Measurements from ENCODE around the gene SLC7A1. TPM values are rescaled to one million over a fixed set of nuclear protein-coding genes. Genes with fewer than 3 reads are reported as not detected.

SLC7A1 gene
- total RNA-seq, 1 experiment from 2014 or later, result 84.5 TPM

DNA sequence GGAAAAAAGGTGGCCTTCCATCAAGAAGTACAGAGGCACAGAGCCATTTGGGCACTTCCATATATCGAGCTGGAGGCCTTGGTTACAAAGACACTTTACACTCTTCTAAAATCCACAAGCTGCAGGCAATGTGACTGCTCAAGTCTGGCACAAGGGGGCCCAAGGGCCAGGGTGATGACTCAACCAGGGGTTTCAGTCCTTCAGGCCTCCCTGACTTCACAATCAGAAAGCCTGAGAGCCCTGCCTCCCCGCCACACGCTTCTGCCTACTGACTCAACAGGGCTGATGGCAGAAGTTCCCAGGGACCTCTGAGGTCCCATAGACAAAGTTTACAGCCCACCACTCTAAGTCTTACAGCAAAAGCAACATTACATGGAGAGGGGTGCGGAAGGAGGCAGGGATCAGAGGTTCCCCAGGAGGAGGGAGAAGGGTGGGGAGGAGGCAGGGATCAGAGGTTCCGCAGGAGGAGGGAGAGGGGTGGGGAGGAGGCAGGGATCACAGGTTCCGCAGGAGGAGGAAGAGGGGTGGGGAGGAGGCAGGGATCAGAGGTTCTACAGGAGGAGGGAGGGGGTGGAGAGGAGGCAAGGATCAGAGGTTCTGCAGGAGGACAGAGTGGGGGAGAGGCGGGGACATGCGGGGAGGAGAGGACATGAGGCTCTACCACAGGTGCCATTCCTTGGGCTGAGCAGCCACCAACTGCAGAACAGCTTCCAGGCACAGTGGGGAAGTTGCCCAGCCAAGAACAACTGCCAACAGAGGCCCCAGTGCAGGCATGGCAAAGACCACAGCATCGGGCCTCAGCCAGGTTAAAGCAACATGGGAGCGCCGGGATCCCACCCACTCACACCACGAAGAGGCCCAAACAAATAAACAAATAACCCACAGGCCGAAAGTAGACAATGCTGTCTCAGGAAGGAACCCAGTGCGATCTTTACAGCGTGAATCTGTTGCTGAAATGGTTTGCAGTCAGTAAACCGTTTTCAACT lies 52.0 kb downstream of the SLC7A1 start (continued):
- TF ChIP-seq, protein P1, sequence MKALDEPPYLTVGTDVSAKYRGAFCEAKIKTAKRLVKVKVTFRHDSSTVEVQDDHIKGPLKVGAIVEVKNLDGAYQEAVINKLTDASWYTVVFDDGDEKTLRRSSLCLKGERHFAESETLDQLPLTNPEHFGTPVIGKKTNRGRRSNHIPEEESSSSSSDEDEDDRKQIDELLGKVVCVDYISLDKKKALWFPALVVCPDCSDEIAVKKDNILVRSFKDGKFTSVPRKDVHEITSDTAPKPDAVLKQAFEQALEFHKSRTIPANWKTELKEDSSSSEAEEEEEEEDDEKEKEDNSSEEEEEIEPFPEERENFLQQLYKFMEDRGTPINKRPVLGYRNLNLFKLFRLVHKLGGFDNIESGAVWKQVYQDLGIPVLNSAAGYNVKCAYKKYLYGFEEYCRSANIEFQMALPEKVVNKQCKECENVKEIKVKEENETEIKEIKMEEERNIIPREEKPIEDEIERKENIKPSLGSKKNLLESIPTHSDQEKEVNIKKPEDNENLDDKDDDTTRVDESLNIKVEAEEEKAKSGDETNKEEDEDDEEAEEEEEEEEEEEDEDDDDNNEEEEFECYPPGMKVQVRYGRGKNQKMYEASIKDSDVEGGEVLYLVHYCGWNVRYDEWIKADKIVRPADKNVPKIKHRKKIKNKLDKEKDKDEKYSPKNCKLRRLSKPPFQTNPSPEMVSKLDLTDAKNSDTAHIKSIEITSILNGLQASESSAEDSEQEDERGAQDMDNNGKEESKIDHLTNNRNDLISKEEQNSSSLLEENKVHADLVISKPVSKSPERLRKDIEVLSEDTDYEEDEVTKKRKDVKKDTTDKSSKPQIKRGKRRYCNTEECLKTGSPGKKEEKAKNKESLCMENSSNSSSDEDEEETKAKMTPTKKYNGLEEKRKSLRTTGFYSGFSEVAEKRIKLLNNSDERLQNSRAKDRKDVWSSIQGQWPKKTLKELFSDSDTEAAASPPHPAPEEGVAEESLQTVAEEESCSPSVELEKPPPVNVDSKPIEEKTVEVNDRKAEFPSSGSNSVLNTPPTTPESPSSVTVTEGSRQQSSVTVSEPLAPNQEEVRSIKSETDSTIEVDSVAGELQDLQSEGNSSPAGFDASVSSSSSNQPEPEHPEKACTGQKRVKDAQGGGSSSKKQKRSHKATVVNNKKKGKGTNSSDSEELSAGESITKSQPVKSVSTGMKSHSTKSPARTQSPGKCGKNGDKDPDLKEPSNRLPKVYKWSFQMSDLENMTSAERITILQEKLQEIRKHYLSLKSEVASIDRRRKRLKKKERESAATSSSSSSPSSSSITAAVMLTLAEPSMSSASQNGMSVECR (CRISPR knock-in tag; IDR thresholded peaks at IDR 0.05; ENCODE audit: borderline replicate concordance), result no peak
- TF ChIP-seq, protein P2, sequence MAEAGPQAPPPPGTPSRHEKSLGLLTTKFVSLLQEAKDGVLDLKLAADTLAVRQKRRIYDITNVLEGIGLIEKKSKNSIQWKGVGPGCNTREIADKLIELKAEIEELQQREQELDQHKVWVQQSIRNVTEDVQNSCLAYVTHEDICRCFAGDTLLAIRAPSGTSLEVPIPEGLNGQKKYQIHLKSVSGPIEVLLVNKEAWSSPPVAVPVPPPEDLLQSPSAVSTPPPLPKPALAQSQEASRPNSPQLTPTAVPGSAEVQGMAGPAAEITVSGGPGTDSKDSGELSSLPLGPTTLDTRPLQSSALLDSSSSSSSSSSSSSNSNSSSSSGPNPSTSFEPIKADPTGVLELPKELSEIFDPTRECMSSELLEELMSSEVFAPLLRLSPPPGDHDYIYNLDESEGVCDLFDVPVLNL (CRISPR knock-in tag; IDR thresholded peaks at IDR 0.05; ENCODE audit: borderline replicate concordance, low read depth), result no peak
- TF ChIP-seq, protein P3, sequence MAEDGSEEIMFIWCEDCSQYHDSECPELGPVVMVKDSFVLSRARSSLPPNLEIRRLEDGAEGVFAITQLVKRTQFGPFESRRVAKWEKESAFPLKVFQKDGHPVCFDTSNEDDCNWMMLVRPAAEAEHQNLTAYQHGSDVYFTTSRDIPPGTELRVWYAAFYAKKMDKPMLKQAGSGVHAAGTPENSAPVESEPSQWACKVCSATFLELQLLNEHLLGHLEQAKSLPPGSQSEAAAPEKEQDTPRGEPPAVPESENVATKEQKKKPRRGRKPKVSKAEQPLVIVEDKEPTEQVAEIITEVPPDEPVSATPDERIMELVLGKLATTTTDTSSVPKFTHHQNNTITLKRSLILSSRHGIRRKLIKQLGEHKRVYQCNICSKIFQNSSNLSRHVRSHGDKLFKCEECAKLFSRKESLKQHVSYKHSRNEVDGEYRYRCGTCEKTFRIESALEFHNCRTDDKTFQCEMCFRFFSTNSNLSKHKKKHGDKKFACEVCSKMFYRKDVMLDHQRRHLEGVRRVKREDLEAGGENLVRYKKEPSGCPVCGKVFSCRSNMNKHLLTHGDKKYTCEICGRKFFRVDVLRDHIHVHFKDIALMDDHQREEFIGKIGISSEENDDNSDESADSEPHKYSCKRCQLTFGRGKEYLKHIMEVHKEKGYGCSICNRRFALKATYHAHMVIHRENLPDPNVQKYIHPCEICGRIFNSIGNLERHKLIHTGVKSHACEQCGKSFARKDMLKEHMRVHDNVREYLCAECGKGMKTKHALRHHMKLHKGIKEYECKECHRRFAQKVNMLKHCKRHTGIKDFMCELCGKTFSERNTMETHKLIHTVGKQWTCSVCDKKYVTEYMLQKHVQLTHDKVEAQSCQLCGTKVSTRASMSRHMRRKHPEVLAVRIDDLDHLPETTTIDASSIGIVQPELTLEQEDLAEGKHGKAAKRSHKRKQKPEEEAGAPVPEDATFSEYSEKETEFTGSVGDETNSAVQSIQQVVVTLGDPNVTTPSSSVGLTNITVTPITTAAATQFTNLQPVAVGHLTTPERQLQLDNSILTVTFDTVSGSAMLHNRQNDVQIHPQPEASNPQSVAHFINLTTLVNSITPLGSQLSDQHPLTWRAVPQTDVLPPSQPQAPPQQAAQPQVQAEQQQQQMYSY (CRISPR knock-in tag; IDR thresholded peaks at IDR 0.05), result no peak
- TF ChIP-seq, protein P4, sequence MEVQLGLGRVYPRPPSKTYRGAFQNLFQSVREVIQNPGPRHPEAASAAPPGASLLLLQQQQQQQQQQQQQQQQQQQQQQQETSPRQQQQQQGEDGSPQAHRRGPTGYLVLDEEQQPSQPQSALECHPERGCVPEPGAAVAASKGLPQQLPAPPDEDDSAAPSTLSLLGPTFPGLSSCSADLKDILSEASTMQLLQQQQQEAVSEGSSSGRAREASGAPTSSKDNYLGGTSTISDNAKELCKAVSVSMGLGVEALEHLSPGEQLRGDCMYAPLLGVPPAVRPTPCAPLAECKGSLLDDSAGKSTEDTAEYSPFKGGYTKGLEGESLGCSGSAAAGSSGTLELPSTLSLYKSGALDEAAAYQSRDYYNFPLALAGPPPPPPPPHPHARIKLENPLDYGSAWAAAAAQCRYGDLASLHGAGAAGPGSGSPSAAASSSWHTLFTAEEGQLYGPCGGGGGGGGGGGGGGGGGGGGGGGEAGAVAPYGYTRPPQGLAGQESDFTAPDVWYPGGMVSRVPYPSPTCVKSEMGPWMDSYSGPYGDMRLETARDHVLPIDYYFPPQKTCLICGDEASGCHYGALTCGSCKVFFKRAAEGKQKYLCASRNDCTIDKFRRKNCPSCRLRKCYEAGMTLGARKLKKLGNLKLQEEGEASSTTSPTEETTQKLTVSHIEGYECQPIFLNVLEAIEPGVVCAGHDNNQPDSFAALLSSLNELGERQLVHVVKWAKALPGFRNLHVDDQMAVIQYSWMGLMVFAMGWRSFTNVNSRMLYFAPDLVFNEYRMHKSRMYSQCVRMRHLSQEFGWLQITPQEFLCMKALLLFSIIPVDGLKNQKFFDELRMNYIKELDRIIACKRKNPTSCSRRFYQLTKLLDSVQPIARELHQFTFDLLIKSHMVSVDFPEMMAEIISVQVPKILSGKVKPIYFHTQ (CRISPR knock-in tag; IDR thresholded peaks at IDR 0.05), result no peak
- TF ChIP-seq, protein P5, sequence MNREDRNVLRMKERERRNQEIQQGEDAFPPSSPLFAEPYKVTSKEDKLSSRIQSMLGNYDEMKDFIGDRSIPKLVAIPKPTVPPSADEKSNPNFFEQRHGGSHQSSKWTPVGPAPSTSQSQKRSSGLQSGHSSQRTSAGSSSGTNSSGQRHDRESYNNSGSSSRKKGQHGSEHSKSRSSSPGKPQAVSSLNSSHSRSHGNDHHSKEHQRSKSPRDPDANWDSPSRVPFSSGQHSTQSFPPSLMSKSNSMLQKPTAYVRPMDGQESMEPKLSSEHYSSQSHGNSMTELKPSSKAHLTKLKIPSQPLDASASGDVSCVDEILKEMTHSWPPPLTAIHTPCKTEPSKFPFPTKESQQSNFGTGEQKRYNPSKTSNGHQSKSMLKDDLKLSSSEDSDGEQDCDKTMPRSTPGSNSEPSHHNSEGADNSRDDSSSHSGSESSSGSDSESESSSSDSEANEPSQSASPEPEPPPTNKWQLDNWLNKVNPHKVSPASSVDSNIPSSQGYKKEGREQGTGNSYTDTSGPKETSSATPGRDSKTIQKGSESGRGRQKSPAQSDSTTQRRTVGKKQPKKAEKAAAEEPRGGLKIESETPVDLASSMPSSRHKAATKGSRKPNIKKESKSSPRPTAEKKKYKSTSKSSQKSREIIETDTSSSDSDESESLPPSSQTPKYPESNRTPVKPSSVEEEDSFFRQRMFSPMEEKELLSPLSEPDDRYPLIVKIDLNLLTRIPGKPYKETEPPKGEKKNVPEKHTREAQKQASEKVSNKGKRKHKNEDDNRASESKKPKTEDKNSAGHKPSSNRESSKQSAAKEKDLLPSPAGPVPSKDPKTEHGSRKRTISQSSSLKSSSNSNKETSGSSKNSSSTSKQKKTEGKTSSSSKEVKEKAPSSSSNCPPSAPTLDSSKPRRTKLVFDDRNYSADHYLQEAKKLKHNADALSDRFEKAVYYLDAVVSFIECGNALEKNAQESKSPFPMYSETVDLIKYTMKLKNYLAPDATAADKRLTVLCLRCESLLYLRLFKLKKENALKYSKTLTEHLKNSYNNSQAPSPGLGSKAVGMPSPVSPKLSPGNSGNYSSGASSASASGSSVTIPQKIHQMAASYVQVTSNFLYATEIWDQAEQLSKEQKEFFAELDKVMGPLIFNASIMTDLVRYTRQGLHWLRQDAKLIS (CRISPR knock-in tag; IDR thresholded peaks at IDR 0.05; ENCODE audit: borderline replicate concordance), result no peak
- TF ChIP-seq ZBTB21 (CRISPR knock-in tag; IDR thresholded peaks at IDR 0.05; ENCODE audit: borderline replicate concordance) (no peak), NR1H2 (CRISPR knock-in tag; IDR thresholded peaks at IDR 0.05) (no peak), HMGA2 (CRISPR knock-in tag; IDR thresholded peaks at IDR 0.05) (no peak), ZNF671 (CRISPR knock-in tag; IDR thresholded peaks at IDR 0.05) (no peak), ZNF317 (CRISPR knock-in tag; IDR thresholded peaks at IDR 0.05; ENCODE audit: borderline replicate concordance, low read depth) (no peak)
- TF ChIP-seq, protein P6, sequence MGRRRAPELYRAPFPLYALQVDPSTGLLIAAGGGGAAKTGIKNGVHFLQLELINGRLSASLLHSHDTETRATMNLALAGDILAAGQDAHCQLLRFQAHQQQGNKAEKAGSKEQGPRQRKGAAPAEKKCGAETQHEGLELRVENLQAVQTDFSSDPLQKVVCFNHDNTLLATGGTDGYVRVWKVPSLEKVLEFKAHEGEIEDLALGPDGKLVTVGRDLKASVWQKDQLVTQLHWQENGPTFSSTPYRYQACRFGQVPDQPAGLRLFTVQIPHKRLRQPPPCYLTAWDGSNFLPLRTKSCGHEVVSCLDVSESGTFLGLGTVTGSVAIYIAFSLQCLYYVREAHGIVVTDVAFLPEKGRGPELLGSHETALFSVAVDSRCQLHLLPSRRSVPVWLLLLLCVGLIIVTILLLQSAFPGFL (CRISPR knock-in tag; IDR thresholded peaks at IDR 0.05; ENCODE audit: borderline replicate concordance), result no peak
- TF ChIP-seq, protein P7, sequence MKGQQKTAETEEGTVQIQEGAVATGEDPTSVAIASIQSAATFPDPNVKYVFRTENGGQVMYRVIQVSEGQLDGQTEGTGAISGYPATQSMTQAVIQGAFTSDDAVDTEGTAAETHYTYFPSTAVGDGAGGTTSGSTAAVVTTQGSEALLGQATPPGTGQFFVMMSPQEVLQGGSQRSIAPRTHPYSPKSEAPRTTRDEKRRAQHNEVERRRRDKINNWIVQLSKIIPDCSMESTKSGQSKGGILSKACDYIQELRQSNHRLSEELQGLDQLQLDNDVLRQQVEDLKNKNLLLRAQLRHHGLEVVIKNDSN (CRISPR knock-in tag; IDR thresholded peaks at IDR 0.05), result no peak

Data from WTC11 (cell line).